IMR-90 (cell line): Measurements from ENCODE around the gene SGK2. TPM values are rescaled to one million over a fixed set of nuclear protein-coding genes. Genes with fewer than 3 reads are reported as not detected.

Source experiments
- ATAC-seq: fragments of 200-7000 bp; cut with Tn5 transposase; 2 replicates; pipeline ENCODE4 v1.9.1; 2020; ENCODE audit warnings: low read depth, mild to moderate bottlenecking, moderate library complexity
- BruUV-seq: library from RNA; stranded (reverse); fragments of 400-500 nt; replicated peaks from 2 replicates; lab custom pipeline; 2021; lab: Mats Ljungman, UMichigan
- CTCF ChIA-PET: fragments of 300-600 bp; formaldehyde crosslinking; extraction: SDS; loops from one replicate; lab custom pipeline; 2021; ENCODE audit warnings: antibody characterized with exemption; lab: Yijun Ruan, JAX
- POLR2A ChIA-PET: fragments of 300-600 bp; sonication (Branson Sonifier 250); formaldehyde crosslinking; loops from one replicate; lab custom pipeline; 2022; ENCODE audit warnings: antibody characterized with exemption; ENCODE audit not compliant: unreplicated experiment; lab: Charles Lee
- DNase-seq: peaks from one replicate; pipeline ENCODE4 v3.0.0; 2013
- H2AFZ ChIP-seq: replicated peaks from 2 replicates; pipeline ENCODE3; 2013; ENCODE audit warnings: low read length, mild to moderate bottlenecking; ENCODE audit not compliant: poor library complexity
- H2AK5ac ChIP-seq: 2 replicates; pipeline ENCODE4 v1.6.1; 2013; ENCODE audit warnings: low read depth, low read length, inconsistent platforms
- H2AK9ac ChIP-seq: replicated peaks from 2 replicates; pipeline ENCODE3; 2013; ENCODE audit warnings: mild to moderate bottlenecking, low read depth, low read length, moderate library complexity; ENCODE audit not compliant: poor library complexity
- H2BK120ac ChIP-seq: 2 replicates; pipeline ENCODE4 v1.6.1; 2013; ENCODE audit warnings: low read depth, low read length, inconsistent platforms
- H2BK15ac ChIP-seq: 3 replicates; pipeline ENCODE4 v1.6.1; 2013; ENCODE audit warnings: low read depth, low read length, inconsistent platforms
- H2BK20ac ChIP-seq: 2 replicates; pipeline ENCODE4 v1.6.1; 2013; ENCODE audit warnings: low read depth, mild to moderate bottlenecking, inconsistent platforms, low read length, moderate library complexity
- H2BK5ac ChIP-seq: 2 replicates; pipeline ENCODE4 v1.6.1; 2013; ENCODE audit warnings: mild to moderate bottlenecking, low read depth, low read length, inconsistent platforms; ENCODE audit not compliant: poor library complexity, severe bottlenecking
- H3K14ac ChIP-seq: replicated peaks from 2 replicates; pipeline ENCODE4 v1.6.1; 2013; ENCODE audit warnings: low read depth, low read length, inconsistent platforms
- H3K18ac ChIP-seq: 2 replicates; pipeline ENCODE4 v1.6.1; 2013; ENCODE audit warnings: low read depth, low read length, control low read depth
- H3K23ac ChIP-seq: 2 replicates; pipeline ENCODE4 v1.6.1; 2013; ENCODE audit warnings: low read depth, low read length, inconsistent platforms
- H3K27ac ChIP-seq: 2 replicates; pipeline ENCODE4 v1.5.1; 2013; ENCODE audit warnings: mild to moderate bottlenecking, control low read depth, low read length; ENCODE audit not compliant: insufficient read depth
- H3K27me3 ChIP-seq: 2 replicates; pipeline ENCODE4 v1.6.1; 2013; ENCODE audit warnings: low read length; ENCODE audit not compliant: control insufficient read depth, insufficient read depth
- H3K36me3 ChIP-seq: 2 replicates; pipeline ENCODE4 v1.6.1; 2013; ENCODE audit warnings: low read length, mixed read lengths; ENCODE audit not compliant: control insufficient read depth, insufficient read depth
- H3K4ac ChIP-seq: 2 replicates; pipeline ENCODE4 v1.6.1; 2013; ENCODE audit warnings: low read depth, low read length, inconsistent platforms
- H3K4me1 ChIP-seq: 2 replicates; pipeline ENCODE4 v1.6.1; 2013; ENCODE audit warnings: low read length, mixed read lengths; ENCODE audit not compliant: control insufficient read depth, insufficient read depth
- H3K4me2 ChIP-seq: 2 replicates; pipeline ENCODE4 v1.6.1; 2013; ENCODE audit warnings: low read depth, mild to moderate bottlenecking, control low read depth, low read length, moderate library complexity
- H3K4me3 ChIP-seq: 2 replicates; pipeline ENCODE4 v1.5.1; 2013; ENCODE audit warnings: low read depth, mild to moderate bottlenecking, control low read depth, low read length, moderate library complexity; ENCODE audit not compliant: insufficient read depth
- H3K56ac ChIP-seq: 2 replicates; pipeline ENCODE4 v1.6.1; 2013; ENCODE audit warnings: low read length, inconsistent platforms; ENCODE audit not compliant: insufficient read depth; ENCODE audit errors: extremely low read depth
- H3K79me1 ChIP-seq, 2 experiments: 2 replicates each; pipeline ENCODE4 v1.6.1; 2013; ENCODE audit warnings: low read length in 2 of 2, inconsistent platforms in 1 of 2, low read depth in 1 of 2
- H3K9ac ChIP-seq: 2 replicates; pipeline ENCODE4 v1.6.1; 2013; ENCODE audit warnings: low read depth, low read length, control low read depth
- H3K9me1 ChIP-seq: 2 replicates; pipeline ENCODE4 v1.6.1; 2013; ENCODE audit warnings: low read length, inconsistent platforms; ENCODE audit not compliant: insufficient read depth
- H3K9me3 ChIP-seq: 2 replicates; pipeline ENCODE4 v1.6.1; 2013; ENCODE audit warnings: low read length; ENCODE audit not compliant: control insufficient read depth, insufficient read depth
- H4K20me1 ChIP-seq: 2 replicates; pipeline ENCODE4 v1.6.1; 2013; ENCODE audit warnings: low read length, inconsistent platforms; ENCODE audit not compliant: insufficient read depth
- H4K5ac ChIP-seq: 2 replicates; pipeline ENCODE4 v1.6.1; 2013; ENCODE audit warnings: mild to moderate bottlenecking, low read depth, low read length, control low read depth
- H4K8ac ChIP-seq, 2 experiments: 2 replicates each; pipeline ENCODE4 v1.6.1; 2013; ENCODE audit warnings: low read depth in 2 of 2, low read length in 2 of 2, control low read depth in 1 of 2, inconsistent platforms in 1 of 2
- H4K91ac ChIP-seq: 2 replicates; pipeline ENCODE4 v1.6.1; 2013; ENCODE audit warnings: low read depth, low read length, inconsistent platforms; ENCODE audit not compliant: insufficient read depth
- CHD1 ChIP-seq: IDR thresholded peaks from 2 replicates; pipeline ENCODE4 v1.6.1; 2012; ENCODE audit warnings: low read depth, low read length, improper control_type of control experiment
- MAFK ChIP-seq: IDR thresholded peaks from 2 replicates; pipeline ENCODE4 v1.6.1; 2012; ENCODE audit warnings: low read depth, low read length, improper control_type of control experiment
- MAZ ChIP-seq: IDR thresholded peaks from 2 replicates; pipeline ENCODE4 v1.6.1; 2012; ENCODE audit warnings: low read depth, mild to moderate bottlenecking, low read length, improper control_type of control experiment, moderate library complexity, borderline replicate concordance
- MXI1 ChIP-seq: IDR thresholded peaks from 2 replicates; pipeline ENCODE4 v1.6.1; 2012; ENCODE audit warnings: low read depth, mild to moderate bottlenecking, low read length, moderate library complexity, borderline replicate concordance
- NFE2L2 ChIP-seq: fragments of 150-350 bp; IDR thresholded peaks from 2 replicates; pipeline ENCODE4 v1.6.1; 2016; ENCODE audit warnings: low read depth, mild to moderate bottlenecking, low read length
- WGBS, 2 experiments: methylation state at CpG; one replicate each; pipeline versions ENCODE4 v1.1.5 to v1.1.7; 2013; ENCODE audit warnings: missing lambda C conversion rate in 2 of 2; ENCODE audit not compliant: insufficient read length in 1 of 2; ENCODE audit errors: extremely low coverage in 2 of 2; 5-methylcytosine and 5-hydroxymethylcytosine counted together
- dilution Hi-C: fragments of 300-500 bp; cut with HindIII; formaldehyde crosslinking; loops from one replicate; pipeline ENCODE4 v1.14.3; 2018; ENCODE audit warnings: low sequenced_read_pairs; ENCODE audit not compliant: unreplicated experiment
- in situ Hi-C: fragments of 300-500 bp; cut with MboI; formaldehyde crosslinking; loops from 3 replicates; pipeline ENCODE4 v1.14.3; 2019; ENCODE audit warnings: low sequenced_read_pairs, inconsistent platforms, mixed read lengths
- intact Hi-C: fragments of 100-400 bp; cut with micrococcal nuclease; formaldehyde crosslinking; loops from 2 replicates; pipeline ENCODE4 v1.10.0; 2022
- polyA plus RNA-seq, 3 experiments: library from polyadenylated mRNA; depleted of rRNA; stranded (reverse); fragments of >200 nt; gene quantifications; 2 replicates each; pipeline ENCODE4 v1.2.3, GENCODE V29; 2012; ENCODE audit warnings: low replicate concordance in 1 of 3
- total RNA-seq: library from RNA; depleted of rRNA; stranded (reverse); fragments of >200 nt; gene quantifications from 2 replicates; pipeline ENCODE4 v1.2.3, GENCODE V29; 2012

SGK2 gene
- total and polyA plus RNA-seq, 2 of the 4 experiments (the other 2 are of a cell fraction), result under 0.01 to 0.10 TPM

DNA sequence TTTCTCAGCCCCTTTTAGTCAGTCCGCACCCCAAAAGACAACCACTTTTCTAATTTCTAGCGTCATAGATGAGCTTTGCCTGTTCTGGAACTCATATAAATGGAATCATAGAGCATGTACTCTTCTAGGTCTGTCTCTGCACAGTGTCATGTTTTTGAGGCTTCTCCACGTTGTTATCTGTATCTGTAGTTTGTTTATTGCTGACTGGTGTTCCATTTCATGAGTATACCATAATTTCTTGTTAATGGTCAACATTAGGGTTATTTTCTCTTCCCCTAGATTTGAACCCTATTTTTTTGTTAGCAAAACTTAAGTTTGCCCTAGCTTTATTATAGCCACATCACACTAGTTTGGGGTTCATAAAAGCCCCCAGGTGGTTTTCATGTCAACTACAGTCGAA, 16.2 kb upstream of the SGK2 start:
- ChIA-PET CTCF (interaction anchor here (0.8 kb wide), 1 partner anchor 149 kb away, joined by 3 read pairs; no protein-coding TSS in a partner anchor), POLR2A (no interaction called here)
- Histone ChIP-seq H2AFZ (no peak overlapping the region), H4K8ac (no peak overlapping the region), H2BK15ac (no peak overlapping the region), H4K5ac (no peak overlapping the region), H4K20me1 (no peaks in the 10 kb centered on the region), H3K18ac (no peak overlapping the region), H4K91ac (no peak overlapping the region), H2AK9ac (no peak overlapping the region), H3K56ac (no peak overlapping the region), H3K9ac (no peak overlapping the region), H2BK20ac (no peak overlapping the region), H3K79me1 (no peaks in the 10 kb centered on the region), H3K4me1 (no peaks in the 10 kb centered on the region; the same call in 1 of the 2 replicates), H3K27me3 (no peaks in the 10 kb centered on the region; the same call in 1 of the 2 replicates), H3K23ac (no peak overlapping the region), H3K9me1 (no peaks in the 10 kb centered on the region; the same call in 1 of the 2 replicates), H3K4me2 (no peak overlapping the region), H3K4ac (no peak overlapping the region), H2BK120ac (no peak overlapping the region), H2AK5ac (no peak overlapping the region), H3K4me3 (no peak overlapping the region), H3K9me3 (peaks cover 6% of the 10 kb centered on the region), H3K36me3 (no peaks in the 10 kb centered on the region), H2BK5ac (no peak overlapping the region), H3K27ac (no peak overlapping the region), H3K14ac (no peak overlapping the region)
- dilution Hi-C loops (no loop called here), intact Hi-C loops (no loop called here), in situ Hi-C loops (no loop called here)
- TF ChIP-seq NFE2L2, result no peak
- TF ChIP-seq MXI1, result no peak
- TF ChIP-seq CHD1, result no peak
- TF ChIP-seq MAFK, result no peak
- no peak for TF ChIP-seq MAZ
- no CpG with 5 or more reads among the region's 4 CpGs for WGBS, 2 experiments
- DNase-seq, result no peak
- ATAC-seq, result no peak
- no TSS peak for BruUV-seq
